ENCODE measurements around the gene DACH1. TPM values are rescaled to one million over a fixed set of nuclear protein-coding genes. Genes with fewer than 3 reads are reported as not detected.

The DACH1 gene
- total RNA-seq, 1 donor from 2014 or later = 8.1 TPM

DNA sequence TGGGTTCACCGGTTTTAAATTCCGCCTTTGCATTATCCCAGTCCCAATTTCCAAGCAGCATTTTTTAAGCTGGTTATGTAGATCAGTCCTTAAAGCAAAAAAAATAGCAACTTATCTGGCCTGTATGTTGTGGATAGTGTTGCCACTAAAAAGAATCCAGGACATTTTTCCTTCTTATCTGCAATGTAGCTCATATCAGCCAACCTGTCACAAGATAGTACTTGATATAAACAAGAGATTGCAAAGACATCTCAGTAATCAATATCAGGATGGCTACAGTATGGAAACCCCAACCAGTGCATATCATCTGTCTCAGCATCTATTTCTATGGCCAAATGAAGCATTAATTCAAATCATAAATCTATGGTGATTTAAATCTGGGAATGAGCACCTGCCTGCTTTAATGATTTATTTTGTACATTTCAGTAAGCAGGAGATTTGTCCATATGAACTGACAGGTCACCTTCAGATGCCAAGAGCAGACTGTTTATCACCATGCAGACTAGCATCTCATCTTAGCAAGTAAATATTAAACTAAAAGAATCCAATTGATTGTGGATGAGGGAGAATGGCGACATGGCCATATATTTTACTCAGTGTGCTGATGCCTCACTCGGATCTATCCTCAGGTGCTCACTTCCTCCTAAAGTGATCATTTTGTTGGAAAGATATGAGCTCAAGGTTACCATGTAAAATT lies 240.4 kb downstream of the DACH1 start:
- TF ChIP-seq, protein P1, sequence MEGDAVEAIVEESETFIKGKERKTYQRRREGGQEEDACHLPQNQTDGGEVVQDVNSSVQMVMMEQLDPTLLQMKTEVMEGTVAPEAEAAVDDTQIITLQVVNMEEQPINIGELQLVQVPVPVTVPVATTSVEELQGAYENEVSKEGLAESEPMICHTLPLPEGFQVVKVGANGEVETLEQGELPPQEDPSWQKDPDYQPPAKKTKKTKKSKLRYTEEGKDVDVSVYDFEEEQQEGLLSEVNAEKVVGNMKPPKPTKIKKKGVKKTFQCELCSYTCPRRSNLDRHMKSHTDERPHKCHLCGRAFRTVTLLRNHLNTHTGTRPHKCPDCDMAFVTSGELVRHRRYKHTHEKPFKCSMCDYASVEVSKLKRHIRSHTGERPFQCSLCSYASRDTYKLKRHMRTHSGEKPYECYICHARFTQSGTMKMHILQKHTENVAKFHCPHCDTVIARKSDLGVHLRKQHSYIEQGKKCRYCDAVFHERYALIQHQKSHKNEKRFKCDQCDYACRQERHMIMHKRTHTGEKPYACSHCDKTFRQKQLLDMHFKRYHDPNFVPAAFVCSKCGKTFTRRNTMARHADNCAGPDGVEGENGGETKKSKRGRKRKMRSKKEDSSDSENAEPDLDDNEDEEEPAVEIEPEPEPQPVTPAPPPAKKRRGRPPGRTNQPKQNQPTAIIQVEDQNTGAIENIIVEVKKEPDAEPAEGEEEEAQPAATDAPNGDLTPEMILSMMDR (IDR thresholded peaks at IDR 0.05) = no peak
- no peaks in the 10 kb centered on the region for H3K27me3 ChIP-seq (ENCODE audit: low read depth)
- no peak overlapping the region for H3K4me3 ChIP-seq
- intact Hi-C loops (cut with DNase I) = no loop called here
- peaks cover 2% of the 10 kb centered on the region for H3K4me1 ChIP-seq
- H3K27ac ChIP-seq = no peak overlapping the region
- no peaks in the 10 kb centered on the region for H3K9me3 ChIP-seq
- no peak for DNase-seq
- ATAC-seq = no peak
- no peaks in the 10 kb centered on the region for H3K36me3 ChIP-seq

DNA sequence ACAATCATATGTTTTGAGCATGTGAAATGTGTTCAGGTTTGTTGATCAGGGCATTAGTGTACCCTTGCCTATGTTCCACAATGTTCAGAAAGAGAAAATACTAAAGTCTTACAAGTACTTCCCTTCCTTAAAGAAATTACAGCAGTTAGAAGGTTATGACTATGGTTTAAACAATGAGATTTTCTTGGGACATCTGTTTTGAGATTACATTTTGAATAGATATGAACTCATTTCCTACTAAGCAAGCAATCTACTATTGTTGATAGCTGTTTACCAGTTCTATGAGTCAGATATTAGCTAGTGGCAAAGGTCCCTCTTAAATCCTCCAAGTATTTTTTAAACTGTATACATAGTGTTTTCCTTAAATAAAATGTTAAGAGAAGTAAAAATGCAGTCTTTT lies 241.3 kb downstream of the DACH1 start:
- ATAC-seq = no peak
- intact Hi-C loops (cut with DNase I) = no loop called here
- TF ChIP-seq, protein P1 (IDR thresholded peaks at IDR 0.05) = no peak
- Histone ChIP-seq H3K4me3 (no peak overlapping the region), H3K36me3 (no peaks in the 10 kb centered on the region), H3K27ac (no peak overlapping the region), H3K27me3 (ENCODE audit: low read depth) (no peaks in the 10 kb centered on the region), H3K9me3 (no peaks in the 10 kb centered on the region), H3K4me1 (peaks cover 11% of the 10 kb centered on the region)
- no peak for DNase-seq

- Histone ChIP-seq H3K9me3 (no peaks in the 10 kb centered on the region), H3K4me1 (peaks cover 11% of the 10 kb centered on the region), H3K27me3 (ENCODE audit: low read depth) (no peaks in the 10 kb centered on the region), H3K4me3 (no peak overlapping the region), H3K36me3 (no peaks in the 10 kb centered on the region), H3K27ac (no peak overlapping the region)
- DNase-seq (no peak), ATAC-seq (no peak)
- intact Hi-C loops (cut with DNase I) = no loop called here
- TF ChIP-seq, protein P1 (IDR thresholded peaks at IDR 0.05) = no peak
These were observed 242.1 kb downstream of the DACH1 start for GRCh38 chr13:71624653-71625600.

DNA sequence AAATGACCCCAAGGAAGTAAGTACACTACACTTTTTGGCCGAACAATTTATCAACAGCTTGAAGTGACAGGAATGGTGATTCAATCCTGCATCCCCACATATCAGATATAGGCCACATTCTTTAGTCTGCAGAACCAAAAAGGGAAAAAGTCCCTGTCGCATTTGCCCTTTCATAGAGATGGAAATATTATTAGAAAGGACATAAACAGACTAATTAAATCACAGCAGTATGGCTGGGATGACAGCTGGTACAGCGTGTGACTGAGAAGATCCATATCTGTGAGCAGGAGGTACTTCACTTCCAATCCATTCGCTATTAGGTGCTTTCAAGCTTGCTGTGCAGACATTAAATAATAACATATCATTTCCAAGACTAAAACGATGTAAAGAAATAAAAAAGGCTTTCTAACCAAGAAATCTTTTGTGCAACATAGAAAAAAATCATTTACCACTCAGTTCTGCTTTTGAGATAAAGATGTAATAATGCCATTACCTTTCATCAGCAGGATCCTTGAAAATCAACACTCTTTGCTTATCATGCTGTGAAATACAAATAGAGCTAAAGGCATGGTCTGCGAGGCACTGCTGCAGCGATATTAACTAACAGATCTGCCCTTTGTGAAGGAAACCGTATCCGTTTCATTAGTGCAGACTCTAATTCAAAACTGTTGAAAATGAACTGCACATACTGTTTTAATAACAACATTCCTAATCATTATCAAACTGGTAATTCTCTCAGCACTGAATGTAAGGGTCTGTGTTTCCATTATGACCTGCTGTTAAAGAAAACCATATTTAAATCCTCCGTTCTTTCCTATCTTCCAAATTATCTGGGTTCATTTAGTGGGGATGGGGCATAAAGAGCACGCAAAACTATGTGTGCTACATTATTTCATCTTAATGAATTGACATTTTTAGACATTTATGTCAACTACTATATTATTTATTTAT lies 245.6 kb downstream of the DACH1 start:
- ATAC-seq = no peak
- H3K4me1 ChIP-seq = peaks cover 15% of the 10 kb centered on the region
- TF ChIP-seq, protein P1 (IDR thresholded peaks at IDR 0.05) = no peak

DNA sequence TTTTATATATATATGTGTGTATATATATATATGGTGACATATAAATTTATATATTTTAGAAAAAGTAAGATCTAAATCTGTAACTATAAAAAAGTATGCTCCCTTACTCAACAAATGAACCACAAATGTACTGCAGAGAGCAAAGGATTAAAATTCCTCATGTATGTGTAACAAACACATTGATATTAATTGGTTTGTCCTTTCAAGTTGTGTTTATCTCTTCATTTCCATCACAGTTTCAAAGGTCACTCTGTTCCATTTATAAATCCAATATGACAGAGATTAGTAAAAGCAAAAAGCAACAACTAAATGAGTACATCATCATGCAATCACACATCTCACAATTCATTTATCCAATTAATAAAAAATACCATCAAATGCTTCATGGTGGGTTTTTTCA lies 247.9 kb downstream of the DACH1 start:
- Histone ChIP-seq H3K27me3 (ENCODE audit: low read depth) (no peaks in the 10 kb centered on the region), H3K9me3 (no peaks in the 10 kb centered on the region), H3K36me3 (no peaks in the 10 kb centered on the region), H3K4me3 (no peak overlapping the region), H3K4me1 (peaks cover 15% of the 10 kb centered on the region), H3K27ac (no peak overlapping the region)
- ATAC-seq = no peak
- intact Hi-C loops (cut with DNase I) = no loop called here
- TF ChIP-seq, protein P1 (IDR thresholded peaks at IDR 0.05) = no peak
- no peak for DNase-seq

More for the DNA sequence above, 245.6 kb downstream of the DACH1 start:
- Histone ChIP-seq H3K27ac (no peak overlapping the region), H3K4me3 (no peak overlapping the region), H3K27me3 (ENCODE audit: low read depth) (no peaks in the 10 kb centered on the region), H3K9me3 (no peaks in the 10 kb centered on the region), H3K36me3 (no peaks in the 10 kb centered on the region)
- intact Hi-C loops (cut with DNase I) = no loop called here
- DNase-seq = no peak
